ENCODE results near the gene ARHGAP26.

ARHGAP26 gene

GRCh38 chr5:142856269-142856782, 86.1 kb downstream of the ARHGAP26 start:
- no peak for DNase-seq

GRCh38 chr5:142857405-142857804, 87.2 kb downstream of the ARHGAP26 start:
- no peak for DNase-seq

GRCh38 chr5:142859037-142859436, 88.9 kb downstream of the ARHGAP26 start:
- no peak for DNase-seq

- DNase-seq = no peak
Observed at GRCh38 chr5:142860270-142860669, 90.1 kb downstream of the ARHGAP26 start.

- DNase-seq = no peak
Observed at GRCh38 chr5:142861011-142861410, 90.8 kb downstream of the ARHGAP26 start.

- no peak for DNase-seq
Observed at GRCh38 chr5:142862594-142862993, 92.4 kb downstream of the ARHGAP26 start.

DNA sequence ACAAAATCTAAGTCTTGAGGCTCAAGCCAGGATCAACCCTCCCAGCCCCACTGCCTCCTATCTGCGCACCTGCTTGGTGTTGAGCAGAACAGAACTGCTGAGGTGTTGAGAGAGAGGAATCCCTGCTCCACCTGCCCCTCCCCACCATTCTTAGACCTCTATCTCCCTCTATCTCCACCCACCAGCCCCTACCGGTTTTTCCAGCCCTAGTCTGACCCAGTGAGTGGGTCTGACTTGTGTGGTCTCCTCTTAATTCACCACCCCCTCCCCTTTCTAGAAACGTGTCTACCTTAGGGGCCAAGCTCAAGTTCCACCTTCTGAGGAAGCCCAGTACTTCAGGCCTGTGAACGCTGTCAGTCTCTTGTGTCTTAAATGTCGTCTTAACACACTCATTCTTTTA, 93.7 kb downstream of the ARHGAP26 start:
- DNase-seq = no peak

DNA sequence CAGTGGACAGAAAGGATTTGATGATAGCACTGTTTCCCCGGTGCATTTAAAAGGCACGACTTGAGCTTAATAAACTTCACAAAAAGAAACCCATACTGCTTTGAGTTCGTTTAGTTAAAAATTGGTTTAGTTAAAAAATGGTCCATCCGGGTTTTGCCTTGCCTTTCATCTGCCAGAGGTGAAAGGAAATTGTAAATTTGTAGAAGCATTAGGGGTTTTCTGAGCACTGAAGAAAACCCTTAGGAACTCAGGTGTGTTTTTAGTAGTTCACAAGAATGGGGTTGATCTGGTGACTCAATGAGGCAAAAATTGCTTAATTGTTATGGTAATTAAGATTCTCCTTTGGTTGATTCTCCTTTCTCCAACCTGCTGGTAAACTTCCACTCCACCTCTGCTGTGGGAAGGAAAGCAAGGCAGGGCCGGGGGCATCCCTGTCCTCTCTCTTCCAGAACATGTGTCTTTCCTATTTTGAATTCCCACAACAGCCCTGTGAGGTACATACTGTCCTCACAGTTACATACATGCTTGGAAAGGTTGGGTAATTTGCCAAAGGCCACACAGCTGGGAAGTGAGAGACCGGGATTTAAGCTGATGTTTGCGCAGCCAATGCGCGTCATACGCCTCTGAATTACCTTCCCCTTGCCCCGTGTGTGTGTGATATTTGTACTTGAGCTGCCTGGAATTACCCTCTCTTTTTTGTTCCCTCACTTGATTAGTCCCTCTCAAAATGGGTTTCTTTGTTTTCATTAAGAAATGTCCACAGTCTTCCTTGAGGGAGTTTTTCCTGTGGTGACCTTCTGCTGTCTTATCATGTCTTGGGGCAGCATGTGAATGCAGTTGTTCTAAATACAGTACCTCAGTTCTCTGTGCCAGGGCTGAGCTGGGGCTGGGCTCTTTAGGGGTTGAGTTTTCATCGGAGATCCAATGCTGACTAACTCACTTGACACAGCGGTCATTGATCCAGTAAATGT, 94.4 kb downstream of the ARHGAP26 start:
- DNase-seq = no peak

DNA sequence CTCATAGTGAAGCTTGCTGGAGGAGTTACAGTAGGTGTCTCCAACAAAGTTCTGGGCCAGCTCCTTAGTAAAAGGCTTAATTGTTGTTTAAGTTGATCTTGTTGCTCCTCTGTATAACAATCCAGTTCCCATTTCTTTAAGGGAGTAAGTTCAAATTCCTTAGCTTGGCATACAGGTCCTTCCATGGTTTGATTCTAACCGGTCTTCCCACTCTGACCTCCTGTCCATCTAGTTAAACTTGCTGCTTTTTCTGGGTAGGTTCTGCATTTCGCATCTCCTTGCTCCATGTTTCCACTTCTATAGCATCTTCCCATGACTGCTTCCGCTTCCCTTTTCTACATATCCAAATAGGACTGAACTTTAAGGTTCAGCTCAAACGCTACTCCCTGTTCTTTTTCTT, 95.5 kb downstream of the ARHGAP26 start:
- DNase-seq = no peak

DNA sequence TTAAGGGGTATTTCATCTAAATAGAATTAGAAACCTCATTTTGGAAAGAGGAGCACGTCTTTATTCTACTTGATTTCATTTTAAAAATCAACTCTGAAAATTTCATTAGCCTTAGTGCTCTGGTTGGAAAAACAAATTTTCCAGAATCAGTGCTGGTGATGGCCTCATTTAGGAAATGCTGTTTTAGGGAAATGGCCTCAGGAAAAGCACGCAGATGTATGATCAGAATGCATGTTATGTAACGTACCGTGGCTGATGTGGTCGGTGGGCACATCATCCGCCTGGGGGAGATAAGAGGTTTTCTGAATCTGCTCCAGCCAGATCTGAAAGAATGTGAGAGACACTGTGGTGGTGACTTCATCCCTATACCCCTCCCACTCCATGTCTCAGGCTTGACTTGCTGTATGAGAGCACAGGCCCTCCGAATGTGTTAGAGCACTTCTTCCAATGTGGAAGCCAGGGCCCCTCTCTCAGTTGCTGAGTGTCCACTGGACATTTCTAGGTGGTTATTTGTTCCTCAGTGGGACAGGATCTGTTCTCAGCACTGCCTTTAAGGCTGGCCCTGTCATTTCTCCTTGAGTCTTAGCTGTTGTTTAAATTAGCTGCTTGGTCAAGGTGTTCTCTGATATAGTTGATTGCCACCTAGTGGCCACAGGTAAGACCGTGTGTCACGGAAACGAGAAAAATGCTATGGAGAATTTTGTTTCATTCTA, 96.5 kb downstream of the ARHGAP26 start:
- peak; percentile 17 for DNase-seq

- DNase-seq = no peak
Observed at GRCh38 chr5:142869886-142870285, 99.7 kb downstream of the ARHGAP26 start.

GRCh38 chr5:142870532-142871362, 100.6 kb downstream of the ARHGAP26 start:
- DNase-seq = no peak

GRCh38 chr5:142871363-142872193, 101.4 kb downstream of the ARHGAP26 start:
- no peak for DNase-seq

DNA sequence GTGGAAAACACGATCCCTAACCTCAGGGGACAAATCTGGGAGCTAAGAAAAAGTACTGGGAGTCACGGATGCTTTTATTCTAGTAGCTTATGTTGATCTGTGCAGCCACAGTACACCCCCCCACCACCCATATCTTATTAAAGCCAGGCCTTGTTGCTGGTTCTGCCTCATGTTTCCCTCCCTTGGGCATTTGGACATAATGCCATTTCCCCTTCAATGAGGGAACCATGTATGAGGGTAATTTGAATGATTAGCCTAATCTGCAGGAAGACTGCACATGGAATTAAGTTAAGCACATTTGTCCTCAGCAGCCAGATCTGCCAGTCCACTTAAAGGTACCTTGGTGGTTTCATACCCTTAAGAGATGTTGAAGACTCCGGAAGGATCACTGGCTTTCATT, 102.0 kb downstream of the ARHGAP26 start:
- no peak for DNase-seq

GRCh38 chr5:142872795-142873194, 102.6 kb downstream of the ARHGAP26 start:
- DNase-seq = no peak

DNA sequence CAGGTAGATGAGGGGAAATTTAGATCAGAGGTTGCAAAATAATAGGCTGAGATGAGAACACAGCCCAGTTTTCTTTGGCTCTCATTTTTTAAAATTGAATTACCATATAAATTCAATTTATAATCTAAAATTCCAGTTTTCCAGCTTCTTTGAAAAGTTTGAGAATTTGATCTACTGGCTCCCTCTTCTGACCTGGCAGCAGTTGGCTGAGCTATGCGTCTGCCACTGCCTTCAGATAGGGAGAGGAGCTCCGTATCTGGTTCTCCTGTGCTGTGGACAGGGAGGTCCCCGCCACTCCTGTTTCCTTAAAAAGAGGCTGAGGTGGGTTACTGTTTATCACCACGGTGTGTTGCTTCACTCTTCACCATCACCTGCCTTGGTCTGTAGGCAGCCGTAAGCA, 103.7 kb downstream of the ARHGAP26 start:
- DNase-seq = no peak

- DNase-seq = no peak
Observed at GRCh38 chr5:142874540-142874939, 104.4 kb downstream of the ARHGAP26 start.

GRCh38 chr5:142875936-142876335, 105.8 kb downstream of the ARHGAP26 start:
- DNase-seq = no peak

DNA sequence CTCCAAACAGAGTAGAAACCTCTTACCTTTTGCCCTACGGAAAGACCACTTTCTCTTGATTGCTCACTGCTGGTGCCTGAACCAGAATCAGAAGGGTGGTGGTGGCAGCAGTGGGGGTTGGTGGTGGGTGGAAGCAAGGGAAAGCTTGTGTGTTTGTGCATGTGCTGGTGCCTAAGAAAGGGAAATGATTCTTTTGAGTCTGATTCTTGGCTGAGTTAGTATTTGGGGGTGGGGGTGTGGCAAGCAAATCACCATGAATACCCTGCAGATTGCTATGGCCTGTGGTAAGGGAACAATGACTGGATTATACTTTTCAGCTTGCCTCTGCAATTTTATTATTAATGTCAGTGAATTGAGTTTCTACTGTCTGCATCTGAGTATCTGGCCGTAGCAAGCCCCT, 106.6 kb downstream of the ARHGAP26 start:
- no peak for DNase-seq

DNA sequence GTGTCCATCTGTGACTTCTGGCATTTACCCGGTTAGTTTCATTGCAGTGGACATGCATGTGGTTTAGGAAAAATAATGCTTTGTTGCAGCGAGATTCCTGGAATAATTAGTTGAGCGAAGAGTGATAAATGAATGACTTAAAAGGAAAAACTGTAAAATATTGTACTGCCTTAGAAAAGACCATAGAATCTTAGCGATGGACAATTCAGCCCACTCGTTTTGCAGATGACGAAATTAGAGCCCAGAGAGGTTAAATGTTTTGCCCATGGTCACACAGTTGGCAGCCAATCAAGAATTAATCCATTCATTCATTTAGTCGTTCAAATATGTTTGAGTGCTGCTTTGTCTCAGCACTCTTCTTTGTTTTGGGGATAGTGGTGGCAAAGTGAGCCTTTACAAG, 107.9 kb downstream of the ARHGAP26 start:
- no peak for DNase-seq

DNA sequence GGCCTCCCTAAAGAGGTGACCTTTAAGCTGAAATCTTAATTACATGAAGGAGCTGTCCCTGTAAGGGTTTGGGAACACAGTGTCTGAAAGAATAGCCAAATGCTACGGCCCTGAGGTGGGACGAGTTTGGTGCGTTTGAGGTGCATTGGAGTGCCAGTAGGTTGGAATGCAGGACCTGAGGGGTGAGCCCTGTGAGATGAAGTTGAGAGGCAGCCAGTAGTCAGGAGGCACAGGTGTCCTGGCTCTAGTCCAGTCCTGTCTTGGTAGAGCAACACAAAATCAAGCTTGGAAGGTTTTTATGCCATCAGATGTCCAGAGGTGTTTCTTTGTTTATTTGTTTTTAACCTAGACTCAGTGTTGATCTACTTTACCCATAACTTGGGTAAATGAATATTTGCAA, 108.5 kb downstream of the ARHGAP26 start:
- no peak for DNase-seq
